HG03064 (cell line): ENCODE measurements around the gene SPTLC1.
"Not testable (repeated sequence)": the region's sequence is repeated elsewhere in the genome, so short reads cannot be mapped to it uniquely, and the experiment has no call there.

Experiments
- ATAC-seq: cut with Tn5 transposase; IDR thresholded peaks from one replicate; pipeline ENCODE4 v1.9.1; 2021; ENCODE audit warnings: low read depth; ENCODE audit not compliant: unreplicated experiment

Gene SPTLC1

DNA sequence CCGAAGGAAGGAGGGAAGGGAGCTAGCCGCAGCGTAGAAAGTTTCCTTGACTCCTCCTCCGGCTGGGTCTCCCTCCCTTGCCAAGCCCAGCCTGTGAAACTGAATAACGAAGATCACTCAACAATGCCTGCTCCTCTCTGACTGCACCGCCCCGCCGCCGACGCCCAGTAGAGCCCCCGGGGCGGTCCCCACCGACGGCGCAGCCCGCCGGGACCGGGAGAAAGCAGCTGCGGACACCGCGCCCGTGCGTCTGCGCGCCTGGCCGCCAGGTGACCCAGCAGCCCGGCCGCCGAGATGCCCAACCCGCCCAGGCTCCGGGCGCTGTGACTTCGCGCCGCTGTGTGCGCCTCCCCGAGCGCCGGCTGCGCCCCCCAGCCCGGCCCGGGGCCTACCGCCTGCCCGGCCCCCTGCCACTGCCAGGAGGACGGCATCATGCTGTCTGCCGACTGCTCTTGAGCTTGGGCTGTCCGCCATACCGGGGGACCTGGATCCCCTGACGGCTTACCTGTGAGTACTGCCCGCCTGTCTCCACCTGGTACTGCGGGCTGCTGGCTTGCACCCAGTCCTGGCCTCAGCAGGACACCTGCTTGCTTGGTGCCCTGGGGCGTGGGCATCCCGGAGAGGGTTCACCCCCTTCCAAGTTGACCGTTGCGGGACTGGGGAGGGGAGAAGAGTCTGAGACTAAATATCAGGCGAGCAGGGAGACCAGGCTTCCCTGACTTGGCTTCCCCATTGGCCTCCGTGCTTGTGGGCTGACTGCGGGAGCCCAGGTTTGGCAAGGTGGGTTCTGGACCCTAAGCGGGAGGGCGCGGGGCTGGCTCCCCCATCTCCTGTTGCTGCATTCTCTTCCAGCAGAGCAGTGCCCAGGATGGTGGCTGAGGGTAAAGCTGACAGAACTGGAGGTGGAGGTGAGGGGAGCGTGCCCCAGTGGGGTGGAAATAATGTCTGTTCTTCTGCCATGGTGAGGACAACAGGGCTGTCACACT, 26.2 kb upstream of the SPTLC1 start:
- no peak for ATAC-seq

DNA sequence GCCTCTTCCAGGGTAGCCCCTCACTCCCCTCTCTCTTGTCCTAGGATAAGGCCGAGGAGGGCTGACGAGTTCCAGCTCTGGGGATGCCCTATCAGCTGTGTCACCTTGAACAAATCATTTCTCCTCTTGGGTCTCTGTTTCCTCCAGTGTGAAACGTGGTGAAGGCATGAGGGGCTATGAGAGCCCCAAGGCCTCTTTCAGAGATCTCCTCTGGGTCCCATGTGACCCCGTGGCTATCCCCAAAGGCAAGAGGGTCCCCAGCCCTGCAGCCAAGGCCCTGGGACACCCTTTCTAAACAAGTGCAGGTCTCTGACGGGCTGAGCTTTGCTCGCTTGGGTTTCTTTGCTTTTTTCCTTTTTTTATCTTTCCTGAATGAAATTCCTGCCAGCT, 25.5 kb upstream of the SPTLC1 start:
- ATAC-seq = no peak

DNA sequence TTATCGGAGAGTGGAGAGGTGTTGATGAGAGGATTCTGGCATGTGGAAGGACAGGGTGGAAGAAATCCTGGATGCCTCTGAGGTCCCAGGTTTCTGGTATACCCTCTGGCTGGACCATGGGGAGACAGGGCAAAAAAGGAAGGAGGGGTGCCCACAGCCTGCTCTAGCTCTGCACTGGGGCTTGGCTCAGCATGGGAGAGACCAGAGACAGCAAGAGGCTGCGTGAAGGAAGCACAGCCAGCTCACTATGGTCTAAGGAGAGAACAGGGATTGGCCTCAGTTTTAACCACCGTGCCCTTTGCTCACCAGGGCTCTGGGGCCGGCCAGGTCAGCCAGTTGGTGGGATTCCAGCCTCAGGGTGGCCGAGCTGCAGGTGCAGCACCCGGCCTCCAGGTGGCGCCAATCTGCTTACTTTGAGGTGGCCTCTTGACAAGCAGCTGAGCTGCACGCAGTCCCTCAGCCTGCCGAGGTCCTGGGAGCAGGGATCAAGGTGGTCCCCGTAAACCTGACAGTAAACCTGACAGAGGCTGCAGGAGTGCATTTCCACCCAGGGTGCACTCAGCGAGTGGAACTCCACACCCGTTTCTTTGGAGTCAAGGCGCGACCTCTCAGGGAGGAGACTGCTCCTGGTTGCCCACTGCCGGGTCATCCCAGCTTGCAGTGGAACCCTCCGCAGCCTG, 25.0 kb upstream of the SPTLC1 start:
- no peak for ATAC-seq

DNA sequence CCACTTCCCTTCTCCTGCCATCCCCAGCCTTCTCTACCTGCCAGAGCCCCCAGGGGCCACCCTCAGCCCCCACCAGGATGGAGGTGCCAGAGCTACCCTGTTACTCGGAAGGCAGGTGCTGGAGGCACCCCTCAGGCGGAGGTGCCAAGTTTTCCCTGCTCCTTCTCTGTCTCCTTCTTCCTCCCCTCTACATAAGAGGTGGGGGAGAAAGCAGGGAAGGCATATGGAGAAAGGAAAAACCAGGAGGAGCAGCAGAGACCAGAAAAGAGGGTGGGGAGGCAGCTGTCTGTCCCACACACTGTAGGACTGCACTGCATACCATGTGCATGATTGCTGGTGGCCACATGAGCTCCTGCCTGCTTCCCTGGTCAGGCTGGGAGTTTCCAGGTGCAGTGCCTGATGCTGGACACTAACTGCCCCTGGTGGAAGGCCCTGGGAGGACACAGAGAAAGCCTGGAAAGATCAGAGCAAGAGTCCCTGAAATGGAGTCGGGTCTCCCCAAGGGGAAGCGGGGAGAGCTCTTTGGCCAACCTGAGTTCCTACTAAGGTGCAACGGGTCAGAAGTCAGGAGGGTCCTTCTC, 23.8 kb upstream of the SPTLC1 start:
- not testable (repeated sequence) for ATAC-seq

DNA sequence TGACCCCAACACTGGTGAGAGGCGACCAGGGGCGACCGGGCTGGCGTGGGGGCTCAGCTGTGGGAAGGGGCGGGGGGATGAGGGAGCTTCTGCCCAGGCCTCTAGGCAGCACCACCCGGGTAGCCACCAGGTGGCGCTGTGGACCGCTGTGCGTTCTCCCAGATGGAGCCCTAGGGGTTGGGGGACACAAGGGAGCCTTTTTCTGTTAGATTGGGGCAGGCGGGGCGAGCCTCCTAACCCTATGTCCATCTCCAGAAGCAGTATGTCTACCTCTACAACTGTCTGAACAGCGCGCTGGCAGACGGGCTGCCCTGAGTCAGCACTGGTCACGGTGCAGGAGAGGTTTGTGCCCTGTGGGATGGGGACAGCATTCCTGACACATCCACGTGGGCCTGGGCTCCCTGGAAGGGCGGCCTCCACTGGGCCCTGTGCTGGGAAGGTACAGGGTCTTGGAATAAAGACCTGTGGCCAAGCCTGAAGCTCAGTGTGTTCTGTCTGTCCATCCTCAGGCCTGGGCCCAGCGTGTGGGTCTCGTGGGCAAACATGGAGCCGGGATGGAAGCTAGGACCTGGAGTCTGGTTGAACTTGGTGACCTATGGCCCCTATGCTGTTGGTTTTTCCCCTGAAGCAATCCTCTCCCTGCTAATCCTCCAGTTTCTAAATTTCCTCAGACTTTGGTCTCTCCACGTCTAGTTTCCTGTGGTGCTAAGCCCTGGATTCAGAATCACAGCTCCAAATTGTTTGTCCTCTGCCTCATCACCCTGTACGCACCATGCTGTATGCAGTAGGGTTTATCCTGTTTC, 23.1 kb upstream of the SPTLC1 start:
- no peak for ATAC-seq

DNA sequence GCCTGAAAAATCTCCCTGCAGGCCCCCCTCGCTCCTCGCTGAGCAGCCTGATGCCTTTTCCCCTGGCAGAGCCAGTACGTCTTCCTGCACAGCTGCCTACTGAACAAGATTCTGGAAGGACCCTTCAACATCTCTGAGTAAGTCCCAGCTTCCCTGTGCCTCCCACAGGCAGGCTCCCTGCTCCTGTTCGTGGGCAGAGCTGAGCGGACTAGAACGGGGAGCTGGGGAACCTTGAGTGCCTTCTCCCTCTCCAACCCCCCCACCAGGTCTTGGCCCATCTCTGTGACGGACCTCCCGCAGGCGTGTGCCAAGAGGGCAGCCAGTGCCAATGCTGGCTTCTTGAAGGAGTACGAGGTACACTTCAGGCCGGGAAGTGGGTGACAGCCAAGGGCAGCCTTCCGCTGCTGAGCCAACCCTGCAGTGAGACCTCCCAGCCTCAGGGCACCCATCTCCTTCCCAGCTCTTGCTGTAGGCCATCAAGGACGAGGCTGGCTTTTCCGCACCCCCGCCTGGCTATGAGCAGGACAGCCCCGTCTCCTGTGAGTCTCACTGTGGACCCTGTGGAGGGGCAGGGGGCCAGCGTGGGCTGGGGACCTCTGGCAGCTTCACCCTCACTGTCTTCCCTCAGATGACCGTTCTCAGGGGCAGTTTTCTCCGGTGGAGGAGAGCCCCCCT, 21.1 kb upstream of the SPTLC1 start:
- ATAC-seq = no peak

DNA sequence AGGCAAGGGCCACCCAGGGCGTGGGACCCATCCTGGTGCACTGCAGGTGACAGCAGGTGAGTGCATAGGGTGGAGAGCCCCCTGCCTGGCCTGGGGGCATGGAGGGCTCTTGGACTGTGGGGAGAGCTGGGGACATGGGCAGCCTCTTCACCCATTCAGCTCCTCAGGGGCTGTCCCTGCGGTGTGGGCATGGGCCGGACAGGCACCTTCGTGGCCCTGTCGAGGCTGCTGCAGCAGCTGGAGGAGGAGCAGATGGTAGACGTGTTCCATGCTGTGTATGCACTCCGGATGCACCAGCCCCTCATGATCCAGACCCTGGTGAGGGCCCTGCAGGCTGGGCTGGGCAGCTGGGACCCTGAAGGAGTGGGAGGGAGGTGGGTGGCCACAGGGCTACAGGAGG, 20.4 kb upstream of the SPTLC1 start:
- ATAC-seq = no peak

DNA sequence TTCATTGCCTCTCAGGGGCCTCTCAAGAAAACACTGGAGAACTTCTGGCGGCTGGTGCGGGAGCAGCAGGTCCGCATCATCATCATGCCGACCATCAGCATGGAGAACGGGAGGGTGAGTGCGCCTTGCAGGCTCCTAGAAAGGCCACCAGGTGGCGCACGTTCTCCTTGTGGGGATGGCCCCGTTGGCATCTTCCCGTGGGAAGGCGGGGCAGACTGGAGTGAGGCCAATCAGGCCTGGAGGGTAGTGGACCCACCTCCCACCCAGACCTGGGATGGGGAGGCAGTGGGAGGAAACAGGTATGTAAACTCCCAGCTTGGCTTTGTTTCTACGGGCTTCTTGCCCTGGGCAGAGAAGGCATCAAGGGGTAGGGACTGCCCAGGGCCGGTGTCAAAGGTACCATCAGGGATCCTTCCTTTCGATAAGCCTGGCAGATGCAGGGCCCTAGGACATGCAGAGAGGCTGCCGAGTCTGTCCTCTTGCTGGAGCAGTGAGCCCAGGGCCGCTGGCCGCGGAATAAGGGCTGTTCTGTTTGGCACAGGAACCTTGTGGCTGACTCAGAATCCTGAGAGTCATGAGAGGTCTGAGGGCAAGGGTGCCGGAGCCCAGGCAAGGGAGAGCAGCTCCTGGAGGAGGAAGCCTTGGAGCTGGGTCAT, 18.9 kb upstream of the SPTLC1 start:
- no peak for ATAC-seq

DNA sequence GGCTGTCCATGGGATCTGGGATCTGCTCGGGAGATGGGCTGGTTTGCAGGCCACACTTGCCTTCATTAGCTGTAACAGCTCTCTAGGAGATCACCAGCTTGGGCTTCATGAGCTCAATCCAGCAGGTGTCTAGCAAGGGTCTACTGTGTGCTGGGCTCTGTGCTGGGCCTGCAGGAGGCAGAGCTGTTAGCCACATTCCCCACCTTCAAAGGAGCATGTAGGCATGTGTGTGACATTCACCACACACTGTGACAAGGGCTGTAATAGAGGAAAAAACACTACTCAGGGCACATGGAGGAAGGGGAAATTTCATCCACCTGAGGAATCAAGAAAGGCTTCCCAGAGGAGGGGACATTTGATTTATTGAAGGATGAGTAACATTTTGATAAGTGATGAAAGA, 17.7 kb upstream of the SPTLC1 start:
- ATAC-seq = not testable (repeated sequence)

DNA sequence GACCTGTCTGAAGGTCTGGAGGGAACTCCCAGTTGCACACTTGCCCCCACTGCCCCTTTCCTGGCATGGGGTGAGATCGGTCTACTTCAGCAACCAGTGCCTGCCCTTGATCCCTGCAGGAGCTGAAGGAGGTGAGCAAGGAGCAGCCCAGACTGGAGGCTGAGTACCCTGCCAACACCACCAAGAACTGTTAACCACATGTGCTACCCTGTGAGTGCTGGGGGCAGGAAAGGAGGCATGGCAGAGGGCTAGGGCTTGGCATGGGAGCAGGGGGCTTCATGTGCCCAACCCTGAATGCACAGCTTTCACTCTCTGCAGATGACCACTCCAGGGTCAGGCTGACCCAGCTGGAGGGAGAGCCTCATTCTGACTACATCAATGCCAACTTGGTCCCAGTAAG, 17.3 kb upstream of the SPTLC1 start:
- no peak for ATAC-seq

DNA sequence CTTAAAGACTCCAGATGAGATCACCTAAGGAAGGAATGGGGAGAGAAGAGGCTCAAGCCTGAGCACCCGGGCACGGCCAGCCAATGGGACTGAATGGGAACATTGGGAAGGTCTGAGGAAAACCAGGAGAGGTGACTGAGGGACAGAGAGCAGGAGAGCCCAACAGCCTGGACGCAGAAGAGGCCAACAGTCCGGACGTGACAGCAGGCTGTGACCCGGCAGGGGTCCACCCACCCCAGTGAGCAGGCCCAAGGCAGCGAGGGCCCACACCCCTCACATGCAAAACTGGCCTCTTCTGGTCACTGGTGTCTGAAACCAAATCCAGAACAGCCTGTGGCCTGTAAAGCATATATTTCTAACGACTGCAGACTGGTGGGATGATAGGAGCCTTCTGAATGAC, 7.6 kb upstream of the SPTLC1 start:
- no peak for ATAC-seq

DNA sequence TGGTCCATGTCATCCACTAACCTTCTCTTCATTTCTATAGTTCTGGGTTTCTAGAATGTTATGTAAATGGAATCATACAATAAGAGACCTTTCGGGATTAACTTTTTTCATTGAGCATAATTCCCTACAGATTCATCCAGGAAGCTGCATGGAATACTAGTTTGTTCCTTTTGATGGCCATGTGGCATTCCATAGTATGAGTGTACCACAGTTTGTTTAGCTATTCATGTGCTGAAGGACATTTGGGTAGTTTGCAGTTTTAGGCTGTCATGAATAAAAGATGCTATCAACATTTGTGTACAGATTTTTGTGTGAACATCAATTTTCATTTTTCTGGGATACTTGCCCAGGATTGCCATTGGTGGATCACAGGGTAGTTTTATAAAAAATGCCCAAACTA, 6.8 kb upstream of the SPTLC1 start:
- ATAC-seq = no peak

DNA sequence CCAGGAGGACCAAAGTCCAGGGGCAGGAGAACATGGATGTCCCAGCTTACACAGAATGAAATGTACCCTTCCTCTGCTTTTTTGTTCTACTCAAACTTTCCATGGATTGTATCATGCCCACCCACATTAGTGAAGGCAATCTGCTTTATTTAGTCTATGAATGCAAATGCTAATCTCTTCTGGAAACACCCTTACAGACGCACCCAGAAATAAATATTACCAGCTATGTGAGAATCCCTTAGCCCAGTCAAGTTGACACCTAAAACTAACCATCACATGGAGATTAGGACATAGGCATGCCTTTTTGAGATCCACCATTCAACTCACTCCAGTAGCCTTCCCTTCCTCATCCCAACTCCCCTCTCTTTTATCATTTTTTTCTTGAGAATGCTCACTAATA, 6.1 kb upstream of the SPTLC1 start:
- no peak for ATAC-seq

DNA sequence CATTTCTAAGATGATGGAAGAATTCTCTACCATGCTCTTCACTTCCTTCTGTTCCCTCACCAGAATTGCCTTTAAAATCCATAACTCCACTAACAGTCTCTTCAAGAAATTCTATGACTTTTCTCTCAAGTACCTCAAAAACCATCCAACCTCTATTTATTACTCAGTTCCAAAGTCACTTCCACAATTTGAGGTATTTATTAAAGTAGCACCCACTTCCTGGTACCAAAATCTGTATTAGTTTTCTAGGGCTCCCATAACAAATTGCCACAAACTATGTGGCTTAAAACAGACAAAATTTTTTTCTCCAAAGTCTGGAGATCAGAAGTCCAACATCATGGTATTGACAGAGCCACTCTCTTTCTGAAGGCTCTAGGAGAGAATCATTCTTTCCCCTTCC, 4.9 kb upstream of the SPTLC1 start:
- ATAC-seq = no peak

DNA sequence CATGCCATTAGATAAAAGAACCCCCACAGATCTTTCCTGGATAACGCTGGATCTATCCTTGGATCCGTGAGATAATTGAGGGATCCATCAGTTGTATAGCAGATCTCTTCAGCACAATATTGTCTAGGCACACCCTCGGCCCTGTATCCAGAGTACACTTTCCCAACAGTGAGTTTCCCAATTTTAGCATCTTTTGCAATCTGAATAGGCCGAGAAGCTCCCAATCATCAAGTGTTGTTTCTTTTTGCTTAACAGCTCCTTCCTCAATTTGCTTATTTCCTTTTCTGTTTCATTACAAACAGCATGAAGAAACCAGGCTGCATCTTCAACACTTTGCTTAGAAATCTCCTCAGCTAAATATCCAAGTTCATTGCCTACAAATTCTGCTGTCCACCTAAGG, 4.4 kb upstream of the SPTLC1 start:
- ATAC-seq = no peak

DNA sequence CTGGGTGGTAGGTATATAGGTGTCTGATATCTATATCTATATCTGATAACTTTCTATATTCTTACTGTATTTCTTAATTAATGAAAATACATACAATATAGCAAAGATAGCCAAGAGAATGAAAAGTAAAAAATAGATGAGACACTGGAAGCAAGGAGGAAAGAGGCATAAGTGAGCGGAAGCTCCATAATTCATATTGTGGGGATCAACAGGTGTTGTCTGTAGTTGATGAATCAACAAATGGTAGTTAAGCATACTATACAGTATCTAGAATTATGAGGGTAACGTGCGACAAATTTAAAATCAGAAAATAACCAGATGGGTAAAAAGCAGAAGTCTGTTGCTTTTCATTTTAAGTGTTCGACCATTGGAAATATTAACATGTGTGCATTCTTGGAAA, 7.1 kb downstream of the SPTLC1 start:
- no peak for ATAC-seq

DNA sequence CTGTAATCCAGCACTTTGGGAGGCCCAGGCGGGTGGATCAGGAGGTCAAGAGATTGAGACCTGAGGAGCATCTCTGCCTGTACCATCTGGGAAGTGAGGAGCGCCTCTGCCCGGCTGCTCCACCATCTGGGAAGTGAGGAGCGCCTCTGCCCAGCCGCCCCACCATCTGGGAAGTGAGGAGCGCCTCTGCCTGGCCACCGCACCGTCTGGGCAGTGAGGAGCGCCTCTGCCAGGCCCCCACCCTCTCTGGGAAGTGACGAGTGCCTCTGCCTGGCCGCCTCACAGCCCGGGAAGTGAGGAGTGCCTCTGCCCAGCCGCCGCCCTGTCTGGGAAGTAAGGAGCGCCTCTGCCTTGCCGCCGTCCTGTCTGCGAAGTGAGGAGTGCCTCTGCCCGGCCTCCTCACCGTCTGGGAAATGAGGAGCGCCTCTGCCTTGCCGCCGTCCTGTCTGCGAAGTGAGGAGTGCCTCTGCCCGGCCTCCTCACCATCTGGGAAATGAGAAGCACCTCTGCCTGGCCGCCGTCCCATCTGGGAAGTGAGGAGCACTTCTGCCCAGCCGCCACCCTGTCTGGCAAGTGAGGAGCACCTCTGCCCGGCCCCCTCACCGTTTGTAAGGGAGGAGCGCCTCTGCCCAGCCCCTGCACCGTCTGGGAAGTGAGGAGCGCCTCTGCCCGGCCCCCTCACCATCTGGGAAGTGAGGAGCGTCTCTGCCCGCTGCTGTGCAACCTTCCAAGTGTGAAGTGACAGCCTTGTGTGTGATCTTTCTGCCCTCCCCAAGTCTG, 9.6 kb downstream of the SPTLC1 start:
- ATAC-seq = not testable (repeated sequence)

DNA sequence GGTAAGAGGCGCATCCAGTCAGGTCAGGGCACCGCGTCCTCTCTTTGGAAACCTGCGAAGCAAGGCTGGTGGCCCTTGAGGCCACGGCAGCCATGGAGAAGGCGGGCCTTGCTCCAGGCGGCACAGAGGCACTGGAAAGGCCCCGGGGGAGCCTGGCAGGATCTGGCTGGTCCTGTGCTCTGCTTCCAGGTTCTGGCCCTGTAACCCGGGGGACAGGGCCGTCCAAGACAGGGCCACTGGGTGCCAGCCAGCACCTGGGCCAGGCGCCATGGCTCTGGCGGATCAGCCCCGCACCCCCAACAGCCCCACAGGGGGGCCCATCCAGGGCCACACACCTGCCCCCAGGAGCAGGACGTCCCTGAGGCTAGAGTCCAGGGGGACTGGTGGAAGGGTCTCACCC, 11.6 kb downstream of the SPTLC1 start:
- ATAC-seq = not testable (repeated sequence)
